SK-N-SH treated with all-trans-retinoic acid at 6 μM for 48 hours (cell line): Measurements from ENCODE around the gene C3orf49.

ENCODE experiments used
- ARNTL ChIP-seq: fragments of 450-650 bp; formaldehyde crosslinking; IDR thresholded peaks from 2 replicates; pipeline ENCODE4 v1.5.0; 2020; ENCODE audit warnings: low read depth, mild to moderate bottlenecking, moderate library complexity, borderline replicate concordance
- CREB5 ChIP-seq: fragments of 250-450 bp; sonication (Bioruptor Pico); IDR thresholded peaks from 2 replicates; pipeline ENCODE4 v1.5.1; 2020; ENCODE audit warnings: low read depth, mild to moderate bottlenecking, moderate library complexity
- GLIS3 ChIP-seq: fragments of 250-450 bp; sonication (Bioruptor Pico); IDR thresholded peaks from 2 replicates; pipeline ENCODE4 v1.5.0; 2020; ENCODE audit warnings: mild to moderate bottlenecking, moderate library complexity
- ISL1 ChIP-seq: fragments of 250-450 bp; sonication (Bioruptor Pico); IDR thresholded peaks from 2 replicates; pipeline ENCODE4 v2.1.2; 2022; ENCODE audit warnings: mild to moderate bottlenecking, moderate library complexity
- PATZ1 ChIP-seq: fragments of 250-450 bp; sonication (Bioruptor Pico); IDR thresholded peaks from 2 replicates; pipeline ENCODE4 v1.8.0; 2020; ENCODE audit warnings: mild to moderate bottlenecking, moderate library complexity, borderline replicate concordance
- TOX ChIP-seq: fragments of 250-450 bp; sonication (Bioruptor Pico); IDR thresholded peaks from 2 replicates; pipeline ENCODE4 v1.8.0; 2021; ENCODE audit warnings: mild to moderate bottlenecking, moderate library complexity, borderline replicate concordance
- TSHZ2 ChIP-seq: fragments of 250-450 bp; sonication (Bioruptor Pico); IDR thresholded peaks from 2 replicates; pipeline ENCODE4 v1.5.0; 2020; ENCODE audit warnings: mild to moderate bottlenecking, moderate library complexity
- ZC3H10 ChIP-seq: fragments of 250-450 bp; sonication (Bioruptor Pico); IDR thresholded peaks from 2 replicates; pipeline ENCODE4 v1.5.1; 2021; ENCODE audit warnings: mild to moderate bottlenecking, moderate library complexity
- ZFP30 ChIP-seq: fragments of 450-650 bp; formaldehyde crosslinking; IDR thresholded peaks from 2 replicates; pipeline ENCODE4 v1.5.0; 2022; ENCODE audit warnings: mild to moderate bottlenecking, moderate library complexity
- ZNF565 ChIP-seq: fragments of 450-650 bp; formaldehyde crosslinking; conservative IDR thresholded peaks from 2 replicates; pipeline ENCODE4 v1.5.0; 2020; ENCODE audit warnings: low read depth, mild to moderate bottlenecking, moderate library complexity
- ZNF8 ChIP-seq: fragments of 450-650 bp; formaldehyde crosslinking; IDR thresholded peaks from 2 replicates; pipeline ENCODE4 v1.5.0; 2020; ENCODE audit warnings: mild to moderate bottlenecking, moderate library complexity

- TF ChIP-seq CREB5 (no peak), ZFP30 (no peak), TSHZ2 (CRISPR knock-in tag) (no peak), ARNTL (CRISPR knock-in tag) (no peak), PATZ1 (CRISPR knock-in tag) (no peak), ZNF565 (CRISPR knock-in tag) (no peak), ZC3H10 (CRISPR knock-in tag) (no peak), TOX (CRISPR knock-in tag) (no peak), ISL1 (CRISPR knock-in tag) (no peak), GLIS3 (CRISPR knock-in tag) (no peak), ZNF8 (CRISPR knock-in tag) (no peak)
These were observed 1.9 kb upstream of the C3orf49 start for GRCh38 chr3:63817225-63817624.
